ENCODE measurements around the gene ACVR2A.
A peak's percentile ranks its signal among the peaks of the same experiment; 100 is the strongest.

The ACVR2A gene

GRCh38 chr2:147843391-147843863 lies 1.4 kb upstream of the ACVR2A start:
- no peak for TF ChIP-seq CTCF (IDR thresholded peaks at IDR 0.05; ENCODE audit: low read depth, low read length)
- Histone ChIP-seq H3K4me1 (no peaks in the 10 kb centered on the region), H3K27me3 (no peaks in the 10 kb centered on the region), H3K4me3 (ENCODE audit: low read depth, low read length) (peak overlapping the region; percentile 66), H3K9me3 (no peaks in the 10 kb centered on the region), H3K36me3 (no peaks in the 10 kb centered on the region)
- no peak for DNase-seq

GRCh38 chr2:147843864-147844696 lies 749 bp upstream of the ACVR2A start:
- no peaks in the 10 kb centered on the region for H3K9me3 ChIP-seq
- no peak for TF ChIP-seq CTCF (IDR thresholded peaks at IDR 0.05; ENCODE audit: low read depth, low read length)
- no peaks in the 10 kb centered on the region for H3K36me3 ChIP-seq
- no peaks in the 10 kb centered on the region for H3K4me1 ChIP-seq
- H3K4me3 ChIP-seq (ENCODE audit: low read depth, low read length), result peak overlapping the region; percentile 76
- no peaks in the 10 kb centered on the region for H3K27me3 ChIP-seq
- DNase-seq, result peak; percentile 87

GRCh38 chr2:147845411-147845971 lies 662 bp downstream of the ACVR2A start:
- TF ChIP-seq CTCF (IDR thresholded peaks at IDR 0.05; ENCODE audit: low read depth, low read length), result no peak
- H3K27me3 ChIP-seq, result no peaks in the 10 kb centered on the region
- DNase-seq, result no peak
- no peaks in the 10 kb centered on the region for H3K36me3 ChIP-seq
- no peaks in the 10 kb centered on the region for H3K9me3 ChIP-seq
- H3K4me3 ChIP-seq (ENCODE audit: low read depth, low read length), result peak overlapping the region; percentile 76
- no peaks in the 10 kb centered on the region for H3K4me1 ChIP-seq

GRCh38 chr2:147846412-147847081 lies 1.7 kb downstream of the ACVR2A start:
- no peak for DNase-seq
- no peaks in the 10 kb centered on the region for H3K4me1 ChIP-seq
- no peaks in the 10 kb centered on the region for H3K9me3 ChIP-seq
- H3K27me3 ChIP-seq, result no peaks in the 10 kb centered on the region
- no peaks in the 10 kb centered on the region for H3K36me3 ChIP-seq
- peak overlapping the region; percentile 76 for H3K4me3 ChIP-seq (ENCODE audit: low read depth, low read length)
- TF ChIP-seq CTCF (IDR thresholded peaks at IDR 0.05; ENCODE audit: low read depth, low read length), result no peak

GRCh38 chr2:147847746-147848391 lies 3.0 kb downstream of the ACVR2A start:
- no peak for TF ChIP-seq CTCF (IDR thresholded peaks at IDR 0.05; ENCODE audit: low read depth, low read length)
- H3K27me3 ChIP-seq, result no peaks in the 10 kb centered on the region
- no peak overlapping the region for H3K4me3 ChIP-seq (ENCODE audit: low read depth, low read length)
- no peaks in the 10 kb centered on the region for H3K36me3 ChIP-seq
- no peaks in the 10 kb centered on the region for H3K9me3 ChIP-seq
- DNase-seq, result no peak
- H3K4me1 ChIP-seq, result no peaks in the 10 kb centered on the region
